ENCODE measurements around the gene SULT1C2.

DNA sequence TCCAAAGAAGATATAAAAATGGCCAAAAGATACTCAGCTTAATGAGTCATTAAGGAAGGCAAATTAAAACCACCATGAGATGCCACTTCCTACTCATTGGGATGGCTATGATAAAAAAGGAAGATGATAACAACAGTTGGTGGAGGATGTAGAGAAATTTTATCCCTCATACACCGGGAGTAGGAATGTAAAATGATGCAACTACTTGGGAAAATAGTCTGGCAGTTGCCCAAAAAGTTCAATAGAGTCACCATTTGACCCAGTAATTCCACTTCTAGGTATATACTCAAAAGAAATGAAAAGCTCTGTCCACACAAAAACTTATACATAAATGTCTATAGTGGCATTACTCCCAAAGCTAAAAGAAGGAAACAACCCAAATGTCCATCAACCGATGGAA is 10.1 kb upstream of the SULT1C2 start:
- TF ChIP-seq, protein P1, sequence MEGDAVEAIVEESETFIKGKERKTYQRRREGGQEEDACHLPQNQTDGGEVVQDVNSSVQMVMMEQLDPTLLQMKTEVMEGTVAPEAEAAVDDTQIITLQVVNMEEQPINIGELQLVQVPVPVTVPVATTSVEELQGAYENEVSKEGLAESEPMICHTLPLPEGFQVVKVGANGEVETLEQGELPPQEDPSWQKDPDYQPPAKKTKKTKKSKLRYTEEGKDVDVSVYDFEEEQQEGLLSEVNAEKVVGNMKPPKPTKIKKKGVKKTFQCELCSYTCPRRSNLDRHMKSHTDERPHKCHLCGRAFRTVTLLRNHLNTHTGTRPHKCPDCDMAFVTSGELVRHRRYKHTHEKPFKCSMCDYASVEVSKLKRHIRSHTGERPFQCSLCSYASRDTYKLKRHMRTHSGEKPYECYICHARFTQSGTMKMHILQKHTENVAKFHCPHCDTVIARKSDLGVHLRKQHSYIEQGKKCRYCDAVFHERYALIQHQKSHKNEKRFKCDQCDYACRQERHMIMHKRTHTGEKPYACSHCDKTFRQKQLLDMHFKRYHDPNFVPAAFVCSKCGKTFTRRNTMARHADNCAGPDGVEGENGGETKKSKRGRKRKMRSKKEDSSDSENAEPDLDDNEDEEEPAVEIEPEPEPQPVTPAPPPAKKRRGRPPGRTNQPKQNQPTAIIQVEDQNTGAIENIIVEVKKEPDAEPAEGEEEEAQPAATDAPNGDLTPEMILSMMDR (conservative IDR thresholded peaks at IDR 0.05; ENCODE audit: low read depth, low read length) = no peak
- no peak for TF ChIP-seq EZH2 (IDR thresholded peaks at IDR 0.05; ENCODE audit: borderline replicate concordance, low read depth, low read length, poor library complexity, severe bottlenecking)
